HG03558 (cell line): ENCODE data around the gene FCHSD2.

ENCODE experiments used
- ATAC-seq: cut with Tn5 transposase; IDR thresholded peaks from one replicate; pipeline ENCODE4 v1.9.1; 2021; ENCODE audit warnings: moderate number of reproducible peaks; ENCODE audit not compliant: unreplicated experiment; ENCODE audit errors: extremely low read depth

Gene FCHSD2

GRCh38 chr11:73142128-73142377, at the start of gene FCHSD2:
TSS of gene FCHSD2 (minus strand) at chr11:73142318. CDS start at chr11:73141877, 441 bp downstream.
- no peak for ATAC-seq

GRCh38 chr11:73191151-73191550, 49.0 kb upstream of the FCHSD2 start:
- no peak for ATAC-seq

GRCh38 chr11:73190557-73190885, 48.4 kb upstream of the FCHSD2 start:
- no peak for ATAC-seq

- no peak for ATAC-seq
Measured at GRCh38 chr11:73189723-73190556, 47.8 kb upstream of the FCHSD2 start.

GRCh38 chr11:73189315-73189714, 47.2 kb upstream of the FCHSD2 start:
- no peak for ATAC-seq

GRCh38 chr11:73188301-73188700, 46.2 kb upstream of the FCHSD2 start:
- ATAC-seq = no peak

GRCh38 chr11:73187854-73188253, 45.7 kb upstream of the FCHSD2 start:
- no peak for ATAC-seq

GRCh38 chr11:73186886-73187285, 44.8 kb upstream of the FCHSD2 start:
- no peak for ATAC-seq

- no peak for ATAC-seq
Measured at GRCh38 chr11:73186294-73186850, 44.3 kb upstream of the FCHSD2 start.

GRCh38 chr11:73185680-73186293, 43.7 kb upstream of the FCHSD2 start:
- ATAC-seq = no peak

GRCh38 chr11:73184953-73185671, 43.0 kb upstream of the FCHSD2 start:
- no peak for ATAC-seq

- ATAC-seq = no peak
Measured at GRCh38 chr11:73182824-73183321, 40.8 kb upstream of the FCHSD2 start.

- no peak for ATAC-seq
Measured at GRCh38 chr11:73178681-73179080, 36.6 kb upstream of the FCHSD2 start.

GRCh38 chr11:73177778-73178539, 35.8 kb upstream of the FCHSD2 start:
- no peak for ATAC-seq

GRCh38 chr11:73177380-73177777, 35.3 kb upstream of the FCHSD2 start:
- ATAC-seq = no peak

GRCh38 chr11:73176874-73177155, 34.7 kb upstream of the FCHSD2 start:
- no peak for ATAC-seq

GRCh38 chr11:73176145-73176873, 34.2 kb upstream of the FCHSD2 start:
- ATAC-seq = no peak

GRCh38 chr11:73175551-73176144, 33.5 kb upstream of the FCHSD2 start:
- no peak for ATAC-seq

- ATAC-seq = no peak
Measured at GRCh38 chr11:73174495-73174791, 32.3 kb upstream of the FCHSD2 start.
